HEK293 (cell line): Measurements from ENCODE around the gene SLC12A4.

Experiments
- CTCF ChIA-PET: fragments of 350-600 bp; formaldehyde crosslinking; extraction: SDS; loops from one replicate; lab custom pipeline; 2021; ENCODE audit warnings: antibody characterized with exemption; lab: Yijun Ruan, JAX
- POLR2A ChIA-PET: fragments of 300-600 bp; formaldehyde crosslinking; extraction: SDS; loops from one replicate; lab custom pipeline; 2020; ENCODE audit warnings: antibody characterized with exemption, inconsistent platforms; lab: Yijun Ruan, JAX
- H3K27ac ChIP-seq: fragments of 200-500 bp; sonication (Bioruptor generic); 2 replicates; pipeline ENCODE4 v1.5.1; 2014; ENCODE audit warnings: low read depth, low read length, control low read depth, inconsistent platforms; ENCODE audit errors: extremely low read depth
- H3K36me3 ChIP-seq, 2 experiments: fragments of 200-500 bp in 1 of 2; sonication (Bioruptor generic) in 1 of 2; 1 replicate in 1 of 2; 2 replicates in 1 of 2; pipeline ENCODE4 v1.5.1; 2014 to 2017; ENCODE audit warnings: inconsistent platforms in 2 of 2, low read length in 2 of 2; ENCODE audit not compliant: control insufficient read depth in 2 of 2, insufficient read depth in 1 of 2
- H3K4me1 ChIP-seq: fragments of 200-500 bp; sonication (Bioruptor generic); 2 replicates; pipeline ENCODE4 v1.5.1; 2014; ENCODE audit warnings: mild to moderate bottlenecking, low read length, inconsistent platforms; ENCODE audit not compliant: control insufficient read depth, insufficient read depth
- H3K4me3 ChIP-seq: 2 replicates; pipeline ENCODE4 v1.5.1; 2011; ENCODE audit warnings: low read depth, mild to moderate bottlenecking, control low read depth, low read length, moderate library complexity
- H3K9me3 ChIP-seq: fragments of 200-500 bp; sonication (Bioruptor generic); 2 replicates; pipeline ENCODE4 v1.5.1; 2014; ENCODE audit warnings: low read depth, low read length, inconsistent platforms; ENCODE audit not compliant: control insufficient read depth, insufficient read depth
- KLF1 ChIP-seq: fragments of 450-650 bp; formaldehyde crosslinking; IDR thresholded peaks from 2 replicates; pipeline ENCODE4 v1.5.1; 2016; ENCODE audit warnings: missing biosample characterization, missing genetic modification characterization
- KLF8 ChIP-seq: fragments of 450-650 bp; formaldehyde crosslinking; IDR thresholded peaks from 2 replicates; pipeline ENCODE4 v1.5.1; 2016; ENCODE audit warnings: missing biosample characterization, missing genetic modification characterization
- SCRT2 ChIP-seq: fragments of 450-650 bp; formaldehyde crosslinking; IDR thresholded peaks from 2 replicates; pipeline ENCODE4 v1.5.1; 2016; ENCODE audit warnings: missing biosample characterization, missing genetic modification characterization
- SP3 ChIP-seq: fragments of 450-650 bp; formaldehyde crosslinking; IDR thresholded peaks from 2 replicates; pipeline ENCODE4 v1.5.1; 2016; ENCODE audit warnings: missing biosample characterization, missing genetic modification characterization
- ZBTB17 ChIP-seq: fragments of 450-650 bp; formaldehyde crosslinking; IDR thresholded peaks from 2 replicates; pipeline ENCODE4 v1.5.1; 2016; ENCODE audit warnings: missing biosample characterization, missing genetic modification characterization
- ZEB2 ChIP-seq: fragments of 450-650 bp; formaldehyde crosslinking; IDR thresholded peaks from 2 replicates; pipeline ENCODE4 v1.5.1; 2016; ENCODE audit warnings: missing biosample characterization, missing genetic modification characterization
- ZFP3 ChIP-seq: fragments of 450-650 bp; formaldehyde crosslinking; IDR thresholded peaks from 2 replicates; pipeline ENCODE4 v1.5.1; 2016; ENCODE audit warnings: low read depth, missing biosample characterization, missing genetic modification characterization
- ZNF2 ChIP-seq: fragments of 450-650 bp; formaldehyde crosslinking; IDR thresholded peaks from 2 replicates; pipeline ENCODE4 v1.5.1; 2016; ENCODE audit warnings: missing biosample characterization, missing genetic modification characterization
- ZNF211 ChIP-seq: fragments of 450-650 bp; formaldehyde crosslinking; IDR thresholded peaks from 2 replicates; pipeline ENCODE4 v1.5.1; 2016; ENCODE audit warnings: low read depth, missing biosample characterization, missing genetic modification characterization
- ZNF274 ChIP-seq, 2 experiments: fragments of 200-500 bp in 1 of 2; fragments of 450-650 bp in 1 of 2; sonication (Bioruptor generic) in 1 of 2; formaldehyde crosslinking in 1 of 2; IDR thresholded peaks; 2 replicates each; pipeline versions ENCODE4 v1.5.1 to v1.6.1; 2014 to 2016; ENCODE audit warnings: borderline replicate concordance in 1 of 2, inconsistent platforms in 1 of 2, low read length in 1 of 2, missing biosample characterization in 1 of 2, missing genetic modification characterization in 1 of 2
- ZNF391 ChIP-seq: fragments of 450-650 bp; formaldehyde crosslinking; IDR thresholded peaks from 2 replicates; pipeline ENCODE4 v1.5.1; 2016; ENCODE audit warnings: low read depth, missing biosample characterization, missing genetic modification characterization, borderline replicate concordance
- ZNF501 ChIP-seq: fragments of 450-650 bp; formaldehyde crosslinking; IDR thresholded peaks from 2 replicates; pipeline ENCODE4 v1.5.1; 2016; ENCODE audit warnings: missing biosample characterization, missing genetic modification characterization
- ZNF521 ChIP-seq: fragments of 450-650 bp; formaldehyde crosslinking; IDR thresholded peaks from 2 replicates; pipeline ENCODE4 v1.5.1; 2017; ENCODE audit warnings: missing biosample characterization, mild to moderate bottlenecking, missing genetic modification characterization
- ZNF561 ChIP-seq: fragments of 450-650 bp; IDR thresholded peaks from 2 replicates; pipeline ENCODE4 v1.5.1; 2018; ENCODE audit warnings: missing biosample characterization, missing genetic modification characterization, borderline replicate concordance
- ZNF654 ChIP-seq: fragments of 450-650 bp; formaldehyde crosslinking; IDR thresholded peaks from 2 replicates; pipeline ENCODE4 v1.5.1; 2016; ENCODE audit warnings: low read depth, missing biosample characterization, missing genetic modification characterization
- ZNF664 ChIP-seq: fragments of 450-650 bp; formaldehyde crosslinking; IDR thresholded peaks from 2 replicates; pipeline ENCODE4 v1.5.1; 2016; ENCODE audit warnings: missing biosample characterization, missing genetic modification characterization
- ZNF830 ChIP-seq: fragments of 450-650 bp; IDR thresholded peaks from 2 replicates; pipeline ENCODE4 v1.5.0; 2018; ENCODE audit warnings: missing biosample characterization, missing genetic modification characterization, low read depth, mild to moderate bottlenecking, moderate library complexity
- ZSCAN30 ChIP-seq: fragments of 450-650 bp; IDR thresholded peaks from 2 replicates; pipeline ENCODE4 v1.5.1; 2018; ENCODE audit warnings: missing biosample characterization, mild to moderate bottlenecking, missing genetic modification characterization, moderate library complexity
- TF ChIP-seq, protein P1 (sequence below): fragments of 450-650 bp; formaldehyde crosslinking; IDR thresholded peaks from 2 replicates; pipeline ENCODE4 v1.5.1; 2016; ENCODE audit warnings: missing biosample characterization, missing genetic modification characterization
- TF ChIP-seq, protein P2 (sequence below): fragments of 450-650 bp; formaldehyde crosslinking; IDR thresholded peaks from 2 replicates; pipeline ENCODE4 v1.5.1; 2016; ENCODE audit warnings: missing biosample characterization, missing genetic modification characterization
- TF ChIP-seq, protein P3 (sequence below): fragments of 450-650 bp; formaldehyde crosslinking; IDR thresholded peaks from 2 replicates; pipeline ENCODE4 v1.5.1; 2016; ENCODE audit warnings: missing biosample characterization, missing genetic modification characterization
- TF ChIP-seq, protein P4 (sequence below): fragments of 450-650 bp; formaldehyde crosslinking; IDR thresholded peaks from 2 replicates; pipeline ENCODE4 v1.5.1; 2016; ENCODE audit warnings: missing biosample characterization, missing genetic modification characterization
- TF ChIP-seq, protein P5 (sequence below): fragments of 450-650 bp; formaldehyde crosslinking; IDR thresholded peaks from 2 replicates; pipeline ENCODE4 v1.5.1; 2017; ENCODE audit warnings: missing biosample characterization, missing genetic modification characterization
- TF ChIP-seq, protein P6 (sequence below): fragments of 450-650 bp; formaldehyde crosslinking; optimal IDR thresholded peaks from 2 replicates; pipeline ENCODE3; 2016; ENCODE audit warnings: missing biosample characterization, mild to moderate bottlenecking, missing genetic modification characterization

SLC12A4 gene

DNA sequence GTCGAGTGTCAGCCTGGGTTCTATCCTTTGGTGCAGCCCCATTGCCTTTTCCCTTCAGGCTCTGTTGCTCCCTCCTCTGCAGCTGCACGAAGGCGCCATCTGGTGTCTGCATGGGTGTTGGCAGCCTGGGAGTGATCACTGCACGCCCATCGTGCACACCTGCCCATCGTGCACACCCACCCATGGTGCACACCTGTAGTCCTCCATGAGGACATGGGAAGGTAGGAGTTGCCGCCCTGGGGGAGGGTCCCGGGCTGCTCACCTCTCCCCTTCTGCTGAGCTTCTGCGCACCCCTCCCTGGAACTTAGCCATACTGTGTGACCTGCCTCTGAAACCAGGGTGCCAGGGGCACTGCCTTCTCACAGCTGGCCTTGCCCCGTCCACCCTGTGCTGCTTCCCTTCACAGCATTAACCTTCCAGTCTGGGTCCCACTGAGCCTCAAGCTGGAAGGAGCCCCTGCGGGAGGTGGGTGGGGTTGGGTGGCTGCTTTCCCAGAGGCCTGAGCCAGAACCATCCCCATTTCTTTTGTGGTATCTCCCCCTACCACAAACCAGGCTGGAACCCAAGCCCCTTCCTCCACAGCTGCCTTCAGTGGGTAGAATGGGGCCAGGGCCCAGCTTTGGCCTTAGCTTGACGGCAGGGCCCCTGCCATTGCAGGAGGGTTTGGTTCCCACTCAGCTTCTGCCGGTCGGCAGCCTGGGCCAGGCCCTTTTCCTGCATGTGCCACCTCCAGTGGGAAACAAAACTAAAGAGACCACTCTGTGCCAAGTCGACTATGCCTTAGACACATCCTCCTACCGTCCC lies 39.7 kb downstream of the SLC12A4 start:
- ChIA-PET POLR2A (interaction anchor here (1.2 kb wide), 1 partner anchor 45 kb away, joined by 3 read pairs; no protein-coding TSS in a partner anchor), CTCF (interaction anchor here (0.6 to 4.9 kb wide), 18 partner anchors 12 to 408 kb away, joined by 3 to 62 read pairs (median 3); partner anchors contain the start of genes NRN1L and PSKH1)
- H3K4me3 ChIP-seq: no peak overlapping the region
- H3K36me3 ChIP-seq: peaks cover 0 to 54% of the 10 kb centered on the region in 2 experiments; a peak in 2 of 3 replicates
- H3K27ac ChIP-seq: no peak overlapping the region
- H3K4me1 ChIP-seq: peaks cover 10% of the 10 kb centered on the region; the same call in 1 of the 2 replicates
- no peaks in the 10 kb centered on the region for H3K9me3 ChIP-seq
- peak; percentile 94 for TF ChIP-seq SCRT2 (tag by site-specific recombination)
- TF ChIP-seq ZNF830 (tag by site-specific recombination): no peak
- TF ChIP-seq ZNF521 (tag by site-specific recombination): no peak
- TF ChIP-seq, protein P1, sequence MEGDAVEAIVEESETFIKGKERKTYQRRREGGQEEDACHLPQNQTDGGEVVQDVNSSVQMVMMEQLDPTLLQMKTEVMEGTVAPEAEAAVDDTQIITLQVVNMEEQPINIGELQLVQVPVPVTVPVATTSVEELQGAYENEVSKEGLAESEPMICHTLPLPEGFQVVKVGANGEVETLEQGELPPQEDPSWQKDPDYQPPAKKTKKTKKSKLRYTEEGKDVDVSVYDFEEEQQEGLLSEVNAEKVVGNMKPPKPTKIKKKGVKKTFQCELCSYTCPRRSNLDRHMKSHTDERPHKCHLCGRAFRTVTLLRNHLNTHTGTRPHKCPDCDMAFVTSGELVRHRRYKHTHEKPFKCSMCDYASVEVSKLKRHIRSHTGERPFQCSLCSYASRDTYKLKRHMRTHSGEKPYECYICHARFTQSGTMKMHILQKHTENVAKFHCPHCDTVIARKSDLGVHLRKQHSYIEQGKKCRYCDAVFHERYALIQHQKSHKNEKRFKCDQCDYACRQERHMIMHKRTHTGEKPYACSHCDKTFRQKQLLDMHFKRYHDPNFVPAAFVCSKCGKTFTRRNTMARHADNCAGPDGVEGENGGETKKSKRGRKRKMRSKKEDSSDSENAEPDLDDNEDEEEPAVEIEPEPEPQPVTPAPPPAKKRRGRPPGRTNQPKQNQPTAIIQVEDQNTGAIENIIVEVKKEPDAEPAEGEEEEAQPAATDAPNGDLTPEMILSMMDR (tag by site-specific recombination): peak; percentile 92
- TF ChIP-seq ZSCAN30 (tag by site-specific recombination): 0 out of 2 replicates have a peak, but pooled peaks have one; percentile 38
- no peak for TF ChIP-seq ZNF664
- TF ChIP-seq ZNF561 (tag by site-specific recombination): 0 out of 2 replicates have a peak, but pooled peaks have one; percentile 34
- TF ChIP-seq, protein P2, sequence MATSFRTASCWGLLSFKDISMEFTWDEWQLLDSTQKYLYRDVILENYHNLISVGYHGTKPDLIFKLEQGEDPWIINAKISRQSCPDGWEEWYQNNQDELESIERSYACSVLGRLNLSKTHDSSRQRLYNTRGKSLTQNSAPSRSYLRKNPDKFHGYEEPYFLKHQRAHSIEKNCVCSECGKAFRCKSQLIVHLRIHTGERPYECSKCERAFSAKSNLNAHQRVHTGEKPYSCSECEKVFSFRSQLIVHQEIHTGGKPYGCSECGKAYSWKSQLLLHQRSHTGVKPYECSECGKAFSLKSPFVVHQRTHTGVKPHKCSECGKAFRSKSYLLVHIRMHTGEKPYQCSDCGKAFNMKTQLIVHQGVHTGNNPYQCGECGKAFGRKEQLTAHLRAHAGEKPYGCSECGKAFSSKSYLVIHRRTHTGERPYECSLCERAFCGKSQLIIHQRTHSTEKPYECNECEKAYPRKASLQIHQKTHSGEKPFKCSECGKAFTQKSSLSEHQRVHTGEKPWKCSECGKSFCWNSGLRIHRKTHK: no peak
- no peak for TF ChIP-seq ZNF211 (tag by site-specific recombination)
- TF ChIP-seq, protein P3, sequence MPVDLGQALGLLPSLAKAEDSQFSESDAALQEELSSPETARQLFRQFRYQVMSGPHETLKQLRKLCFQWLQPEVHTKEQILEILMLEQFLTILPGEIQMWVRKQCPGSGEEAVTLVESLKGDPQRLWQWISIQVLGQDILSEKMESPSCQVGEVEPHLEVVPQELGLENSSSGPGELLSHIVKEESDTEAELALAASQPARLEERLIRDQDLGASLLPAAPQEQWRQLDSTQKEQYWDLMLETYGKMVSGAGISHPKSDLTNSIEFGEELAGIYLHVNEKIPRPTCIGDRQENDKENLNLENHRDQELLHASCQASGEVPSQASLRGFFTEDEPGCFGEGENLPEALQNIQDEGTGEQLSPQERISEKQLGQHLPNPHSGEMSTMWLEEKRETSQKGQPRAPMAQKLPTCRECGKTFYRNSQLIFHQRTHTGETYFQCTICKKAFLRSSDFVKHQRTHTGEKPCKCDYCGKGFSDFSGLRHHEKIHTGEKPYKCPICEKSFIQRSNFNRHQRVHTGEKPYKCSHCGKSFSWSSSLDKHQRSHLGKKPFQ: peak; percentile 96
- no peak for TF ChIP-seq ZFP3 (tag by site-specific recombination)
- TF ChIP-seq, protein P4, sequence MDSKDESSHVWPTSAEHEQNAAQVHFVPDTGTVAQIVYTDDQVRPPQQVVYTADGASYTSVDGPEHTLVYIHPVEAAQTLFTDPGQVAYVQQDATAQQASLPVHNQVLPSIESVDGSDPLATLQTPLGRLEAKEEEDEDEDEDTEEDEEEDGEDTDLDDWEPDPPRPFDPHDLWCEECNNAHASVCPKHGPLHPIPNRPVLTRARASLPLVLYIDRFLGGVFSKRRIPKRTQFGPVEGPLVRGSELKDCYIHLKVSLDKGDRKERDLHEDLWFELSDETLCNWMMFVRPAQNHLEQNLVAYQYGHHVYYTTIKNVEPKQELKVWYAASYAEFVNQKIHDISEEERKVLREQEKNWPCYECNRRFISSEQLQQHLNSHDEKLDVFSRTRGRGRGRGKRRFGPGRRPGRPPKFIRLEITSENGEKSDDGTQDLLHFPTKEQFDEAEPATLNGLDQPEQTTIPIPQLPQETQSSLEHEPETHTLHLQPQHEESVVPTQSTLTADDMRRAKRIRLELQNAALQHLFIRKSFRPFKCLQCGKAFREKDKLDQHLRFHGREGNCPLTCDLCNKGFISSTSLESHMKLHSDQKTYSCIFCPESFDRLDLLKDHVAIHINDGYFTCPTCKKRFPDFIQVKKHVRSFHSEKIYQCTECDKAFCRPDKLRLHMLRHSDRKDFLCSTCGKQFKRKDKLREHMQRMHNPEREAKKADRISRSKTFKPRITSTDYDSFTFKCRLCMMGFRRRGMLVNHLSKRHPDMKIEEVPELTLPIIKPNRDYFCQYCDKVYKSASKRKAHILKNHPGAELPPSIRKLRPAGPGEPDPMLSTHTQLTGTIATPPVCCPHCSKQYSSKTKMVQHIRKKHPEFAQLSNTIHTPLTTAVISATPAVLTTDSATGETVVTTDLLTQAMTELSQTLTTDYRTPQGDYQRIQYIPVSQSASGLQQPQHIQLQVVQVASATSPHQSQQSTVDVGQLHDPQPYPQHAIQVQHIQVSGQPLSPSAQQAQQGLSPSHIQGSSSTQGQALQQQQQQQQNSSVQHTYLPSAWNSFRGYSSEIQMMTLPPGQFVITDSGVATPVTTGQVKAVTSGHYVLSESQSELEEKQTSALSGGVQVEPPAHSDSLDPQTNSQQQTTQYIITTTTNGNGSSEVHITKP (tag by site-specific recombination): no peak
- peak; percentile 53; the same call in 1 of the 2 replicates for TF ChIP-seq KLF1 (tag by site-specific recombination)
- TF ChIP-seq KLF8: peak; percentile 37; the same call in 1 of the 2 replicates
- no peak for TF ChIP-seq ZNF274 (IDR thresholded peaks at IDR 0.05; ENCODE audit: low read length)
- no peak for TF ChIP-seq ZNF274 (tag by site-specific recombination; IDR thresholded peaks at IDR 0.05; ENCODE audit: borderline replicate concordance)
- peak; percentile 70 for TF ChIP-seq ZNF654 (tag by site-specific recombination)
- TF ChIP-seq SP3 (tag by site-specific recombination): no peak
- TF ChIP-seq, protein P5, sequence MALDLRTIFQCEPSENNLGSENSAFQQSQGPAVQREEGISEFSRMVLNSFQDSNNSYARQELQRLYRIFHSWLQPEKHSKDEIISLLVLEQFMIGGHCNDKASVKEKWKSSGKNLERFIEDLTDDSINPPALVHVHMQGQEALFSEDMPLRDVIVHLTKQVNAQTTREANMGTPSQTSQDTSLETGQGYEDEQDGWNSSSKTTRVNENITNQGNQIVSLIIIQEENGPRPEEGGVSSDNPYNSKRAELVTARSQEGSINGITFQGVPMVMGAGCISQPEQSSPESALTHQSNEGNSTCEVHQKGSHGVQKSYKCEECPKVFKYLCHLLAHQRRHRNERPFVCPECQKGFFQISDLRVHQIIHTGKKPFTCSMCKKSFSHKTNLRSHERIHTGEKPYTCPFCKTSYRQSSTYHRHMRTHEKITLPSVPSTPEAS (tag by site-specific recombination): peak; percentile 26; the same call in 1 of the 2 replicates
- 0 out of 2 replicates have a peak, but pooled peaks have one; percentile 13 for TF ChIP-seq ZBTB17
- TF ChIP-seq, protein P6, sequence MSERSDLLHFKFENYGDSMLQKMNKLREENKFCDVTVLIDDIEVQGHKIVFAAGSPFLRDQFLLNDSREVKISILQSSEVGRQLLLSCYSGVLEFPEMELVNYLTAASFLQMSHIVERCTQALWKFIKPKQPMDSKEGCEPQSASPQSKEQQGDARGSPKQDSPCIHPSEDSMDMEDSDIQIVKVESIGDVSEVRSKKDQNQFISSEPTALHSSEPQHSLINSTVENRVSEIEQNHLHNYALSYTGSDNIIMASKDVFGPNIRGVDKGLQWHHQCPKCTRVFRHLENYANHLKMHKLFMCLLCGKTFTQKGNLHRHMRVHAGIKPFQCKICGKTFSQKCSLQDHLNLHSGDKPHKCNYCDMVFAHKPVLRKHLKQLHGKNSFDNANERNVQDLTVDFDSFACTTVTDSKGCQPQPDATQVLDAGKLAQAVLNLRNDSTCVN (tag by site-specific recombination): peak; percentile 43
- TF ChIP-seq ZNF391 (tag by site-specific recombination): 0 out of 2 replicates have a peak, but pooled peaks have one; percentile 62
- TF ChIP-seq ZNF501 (tag by site-specific recombination): 0 out of 2 replicates have a peak, but pooled peaks have one; percentile 36
- TF ChIP-seq ZNF2 (tag by site-specific recombination): peak; percentile 100
- peak; percentile 46; the same call in 1 of the 2 replicates for TF ChIP-seq ZEB2 (tag by site-specific recombination)
